Measurements from ENCODE around the gene RBM20. TPM values are rescaled to one million over a fixed set of nuclear protein-coding genes. Genes with fewer than 3 reads are reported as not detected.
"Not testable (repeated sequence)": the region's sequence is repeated elsewhere in the genome, so short reads cannot be mapped to it uniquely, and the experiment has no call there.

Gene RBM20
- total and polyA plus RNA-seq, 2 donors from 2014 or later: 0.88 to 2.1 TPM

DNA sequence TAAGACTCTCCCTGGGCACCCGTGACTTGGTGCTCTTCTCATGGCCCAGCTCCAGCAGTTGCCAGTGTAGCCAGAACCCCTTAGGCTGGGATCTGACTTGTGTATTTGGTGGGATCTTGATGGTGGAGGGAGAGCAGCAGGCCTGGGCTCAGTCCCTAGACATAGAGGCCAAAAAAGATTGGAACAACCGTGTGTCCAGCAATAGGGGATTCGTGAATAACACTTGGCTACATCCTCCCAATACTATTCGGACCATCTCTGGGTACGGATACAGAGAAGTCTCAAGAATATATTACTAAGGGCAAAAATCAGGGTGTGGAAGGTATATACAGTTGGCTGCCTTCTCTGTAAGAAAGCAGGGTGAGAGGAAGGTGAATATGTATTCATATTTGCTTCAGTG lies 17.2 kb downstream of the RBM20 start:
- Histone ChIP-seq H3K4me3 (ENCODE audit: low read length in 3 of 3) (no peak overlapping the region), H3K9me3 (ENCODE audit: control insufficient read depth in 2 of 3, insufficient read depth in 1 of 3, low read length in 3 of 3) (no peaks in the 10 kb centered on the region), H3K27me3 (ENCODE audit: control insufficient read depth, insufficient read depth, low read length) (no peaks in the 10 kb centered on the region), H3K36me3 (ENCODE audit: control insufficient read depth in 2 of 3, insufficient read depth in 3 of 3, low read length in 3 of 3) (no peaks in the 10 kb centered on the region), H3K27ac (ENCODE audit: low read depth in 2 of 2, low read length in 2 of 2) (no peak overlapping the region), H3K9ac (ENCODE audit: low read length in 3 of 3) (no peak overlapping the region), H3K4me1 (ENCODE audit: control insufficient read depth in 2 of 3, insufficient read depth in 2 of 3, low read depth in 1 of 3, low read length in 3 of 3) (no peaks in the 10 kb centered on the region)
- FAIRE-seq (no peak), DNase-seq (no peak)
- TF ChIP-seq, protein P1, sequence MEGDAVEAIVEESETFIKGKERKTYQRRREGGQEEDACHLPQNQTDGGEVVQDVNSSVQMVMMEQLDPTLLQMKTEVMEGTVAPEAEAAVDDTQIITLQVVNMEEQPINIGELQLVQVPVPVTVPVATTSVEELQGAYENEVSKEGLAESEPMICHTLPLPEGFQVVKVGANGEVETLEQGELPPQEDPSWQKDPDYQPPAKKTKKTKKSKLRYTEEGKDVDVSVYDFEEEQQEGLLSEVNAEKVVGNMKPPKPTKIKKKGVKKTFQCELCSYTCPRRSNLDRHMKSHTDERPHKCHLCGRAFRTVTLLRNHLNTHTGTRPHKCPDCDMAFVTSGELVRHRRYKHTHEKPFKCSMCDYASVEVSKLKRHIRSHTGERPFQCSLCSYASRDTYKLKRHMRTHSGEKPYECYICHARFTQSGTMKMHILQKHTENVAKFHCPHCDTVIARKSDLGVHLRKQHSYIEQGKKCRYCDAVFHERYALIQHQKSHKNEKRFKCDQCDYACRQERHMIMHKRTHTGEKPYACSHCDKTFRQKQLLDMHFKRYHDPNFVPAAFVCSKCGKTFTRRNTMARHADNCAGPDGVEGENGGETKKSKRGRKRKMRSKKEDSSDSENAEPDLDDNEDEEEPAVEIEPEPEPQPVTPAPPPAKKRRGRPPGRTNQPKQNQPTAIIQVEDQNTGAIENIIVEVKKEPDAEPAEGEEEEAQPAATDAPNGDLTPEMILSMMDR (IDR thresholded peaks at IDR 0.05; ENCODE audit: borderline replicate concordance, extremely low read depth, insufficient read depth): no peak
- intact Hi-C loops (cut with DNase I): no loop called here

GRCh38 chr10:110664483-110665420 lies 20.6 kb downstream of the RBM20 start:
- FAIRE-seq: no peak
- DNase-seq: no peak
- TF ChIP-seq, protein P1 (IDR thresholded peaks at IDR 0.05; ENCODE audit: borderline replicate concordance, extremely low read depth, insufficient read depth): no peak
- intact Hi-C loops (cut with DNase I): no loop called here
- Histone ChIP-seq H3K9me3 (ENCODE audit: control insufficient read depth in 2 of 3, insufficient read depth in 1 of 3, low read length in 3 of 3) (no peaks in the 10 kb centered on the region), H3K36me3 (ENCODE audit: control insufficient read depth in 2 of 3, insufficient read depth in 3 of 3, low read length in 3 of 3) (no peaks in the 10 kb centered on the region), H3K9ac (ENCODE audit: low read length in 3 of 3) (no peak overlapping the region), H3K4me3 (ENCODE audit: low read length in 3 of 3) (no peak overlapping the region), H3K4me1 (ENCODE audit: control insufficient read depth in 2 of 3, insufficient read depth in 2 of 3, low read depth in 1 of 3, low read length in 3 of 3) (no peaks in the 10 kb centered on the region), H3K27me3 (ENCODE audit: control insufficient read depth, insufficient read depth, low read length) (no peaks in the 10 kb centered on the region), H3K27ac (ENCODE audit: low read depth in 2 of 2, low read length in 2 of 2) (no peak overlapping the region)

- DNase-seq; H3K27me3 ChIP-seq (ENCODE audit: control insufficient read depth, insufficient read depth, low read length); FAIRE-seq; H3K9me3 ChIP-seq (ENCODE audit: control insufficient read depth in 2 of 3, insufficient read depth in 1 of 3, low read length in 3 of 3); H3K36me3 ChIP-seq (ENCODE audit: control insufficient read depth in 2 of 3, insufficient read depth in 3 of 3, low read length in 3 of 3); intact Hi-C loops (cut with DNase I); H3K4me3 ChIP-seq (ENCODE audit: low read length in 3 of 3); H3K4me1 ChIP-seq (ENCODE audit: control insufficient read depth in 2 of 3, insufficient read depth in 2 of 3, low read depth in 1 of 3, low read length in 3 of 3); H3K9ac ChIP-seq (ENCODE audit: low read length in 3 of 3); H3K27ac ChIP-seq (ENCODE audit: low read depth in 2 of 2, low read length in 2 of 2): not testable (repeated sequence)
Measured at GRCh38 chr10:110666259-110666658, 22.1 kb downstream of the RBM20 start.

DNA sequence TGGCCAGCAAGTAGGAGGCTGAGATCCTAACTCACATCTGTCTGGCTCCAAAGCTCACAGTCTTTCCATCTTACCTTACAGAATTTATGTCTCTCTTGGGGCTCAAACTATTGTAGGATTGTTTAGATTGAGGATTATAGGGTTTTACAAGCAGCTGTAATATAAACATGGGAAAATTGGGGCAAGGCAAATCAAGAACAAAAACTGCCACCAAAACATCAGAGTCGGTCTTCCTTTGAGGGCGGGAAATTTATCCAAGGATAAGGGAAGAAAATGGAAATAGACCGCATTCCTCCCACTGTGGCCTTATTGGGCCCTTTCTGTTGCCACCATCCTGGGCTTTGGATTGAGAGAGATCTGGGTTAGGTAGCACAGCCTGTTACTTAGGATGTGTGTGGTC lies 22.5 kb downstream of the RBM20 start:
- H3K27ac ChIP-seq (ENCODE audit: low read depth in 2 of 2, low read length in 2 of 2): no peak overlapping the region
- no peak overlapping the region for H3K4me3 ChIP-seq (ENCODE audit: low read length in 3 of 3)
- H3K36me3 ChIP-seq (ENCODE audit: control insufficient read depth in 2 of 3, insufficient read depth in 3 of 3, low read length in 3 of 3): no peaks in the 10 kb centered on the region
- no peak overlapping the region for H3K9ac ChIP-seq (ENCODE audit: low read length in 3 of 3)
- no peaks in the 10 kb centered on the region for H3K27me3 ChIP-seq (ENCODE audit: control insufficient read depth, insufficient read depth, low read length)
- no peaks in the 10 kb centered on the region for H3K4me1 ChIP-seq (ENCODE audit: control insufficient read depth in 2 of 3, insufficient read depth in 2 of 3, low read depth in 1 of 3, low read length in 3 of 3)
- no peaks in the 10 kb centered on the region for H3K9me3 ChIP-seq (ENCODE audit: control insufficient read depth in 2 of 3, insufficient read depth in 1 of 3, low read length in 3 of 3)
- no peak for DNase-seq
- TF ChIP-seq, protein P1 (IDR thresholded peaks at IDR 0.05; ENCODE audit: borderline replicate concordance, extremely low read depth, insufficient read depth): no peak
- intact Hi-C loops (cut with DNase I): no loop called here
- no peak for FAIRE-seq
